ENCODE measurements around the gene DPP10.
"Not testable (repeated sequence)": the region's sequence is repeated elsewhere in the genome, so short reads cannot be mapped to it uniquely, and the experiment has no call there.

Gene DPP10

GRCh38 chr2:114515882-114516281, 73.4 kb downstream of the DPP10 start:
- no peaks in the 10 kb centered on the region for H3K9me3 ChIP-seq (ENCODE audit: control insufficient read depth, low read length)
- no peak for DNase-seq (ENCODE audit: low read depth)
- no peak overlapping the region for H3K9ac ChIP-seq (ENCODE audit: low read length)
- H3K4me1 ChIP-seq (ENCODE audit: control insufficient read depth, insufficient read depth, low read length): no peaks in the 10 kb centered on the region
- no peak overlapping the region for H3K4me3 ChIP-seq (ENCODE audit: low read length)
- no peaks in the 10 kb centered on the region for H3K36me3 ChIP-seq (ENCODE audit: control insufficient read depth, insufficient read depth, low read length, severe bottlenecking)
- no peaks in the 10 kb centered on the region for H3K27me3 ChIP-seq (replicated peaks; ENCODE audit: control insufficient read depth, insufficient read depth, low read length)

GRCh38 chr2:114517580-114517979, 75.1 kb downstream of the DPP10 start:
- Histone ChIP-seq H3K4me1 (ENCODE audit: control insufficient read depth, insufficient read depth, low read length) (no peaks in the 10 kb centered on the region), H3K27me3 (replicated peaks; ENCODE audit: control insufficient read depth, insufficient read depth, low read length) (no peaks in the 10 kb centered on the region)
- DNase-seq (ENCODE audit: low read depth): no peak

GRCh38 chr2:114518738-114519137, 76.3 kb downstream of the DPP10 start:
- no peak for DNase-seq (ENCODE audit: low read depth)
- Histone ChIP-seq H3K4me1 (ENCODE audit: control insufficient read depth, insufficient read depth, low read length) (no peaks in the 10 kb centered on the region), H3K9me3 (ENCODE audit: control insufficient read depth, low read length) (no peaks in the 10 kb centered on the region), H3K36me3 (ENCODE audit: control insufficient read depth, insufficient read depth, low read length, severe bottlenecking) (no peaks in the 10 kb centered on the region), H3K9ac (ENCODE audit: low read length) (no peak overlapping the region), H3K27me3 (replicated peaks; ENCODE audit: control insufficient read depth, insufficient read depth, low read length) (no peaks in the 10 kb centered on the region), H3K4me3 (ENCODE audit: low read length) (no peak overlapping the region)

More at GRCh38 chr2:114517580-114517979, 75.1 kb downstream of the DPP10 start:
- H3K4me3 ChIP-seq (ENCODE audit: low read length): no peak overlapping the region
- no peaks in the 10 kb centered on the region for H3K36me3 ChIP-seq (ENCODE audit: control insufficient read depth, insufficient read depth, low read length, severe bottlenecking)
- no peaks in the 10 kb centered on the region for H3K9me3 ChIP-seq (ENCODE audit: control insufficient read depth, low read length)
- H3K9ac ChIP-seq (ENCODE audit: low read length): no peak overlapping the region

DNA sequence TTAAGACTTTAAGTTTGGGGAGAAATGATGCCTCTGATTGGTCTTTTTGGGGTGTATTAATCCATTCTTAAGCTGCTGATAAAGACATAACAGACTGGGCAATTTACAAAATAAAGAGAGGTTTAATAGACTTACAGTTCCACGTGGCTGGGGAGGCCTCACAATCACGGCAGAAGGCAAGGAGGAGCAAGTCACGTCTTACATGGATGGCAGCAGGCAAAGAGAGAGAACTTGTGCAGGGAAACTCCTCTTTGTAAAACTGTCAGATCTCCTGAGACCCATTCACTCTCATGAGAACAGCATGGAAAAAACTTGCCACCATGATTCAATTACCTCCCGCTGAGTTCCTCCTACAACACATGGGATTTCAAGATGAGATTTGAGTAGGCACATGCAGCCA, 80.2 kb downstream of the DPP10 start:
- not testable (repeated sequence) for H3K27me3 ChIP-seq (replicated peaks; ENCODE audit: control insufficient read depth, insufficient read depth, low read length); H3K36me3 ChIP-seq (ENCODE audit: control insufficient read depth, insufficient read depth, low read length, severe bottlenecking); H3K9ac ChIP-seq (ENCODE audit: low read length); H3K4me1 ChIP-seq (ENCODE audit: control insufficient read depth, insufficient read depth, low read length); DNase-seq (ENCODE audit: low read depth); H3K4me3 ChIP-seq (ENCODE audit: low read length); H3K9me3 ChIP-seq (ENCODE audit: control insufficient read depth, low read length)

DNA sequence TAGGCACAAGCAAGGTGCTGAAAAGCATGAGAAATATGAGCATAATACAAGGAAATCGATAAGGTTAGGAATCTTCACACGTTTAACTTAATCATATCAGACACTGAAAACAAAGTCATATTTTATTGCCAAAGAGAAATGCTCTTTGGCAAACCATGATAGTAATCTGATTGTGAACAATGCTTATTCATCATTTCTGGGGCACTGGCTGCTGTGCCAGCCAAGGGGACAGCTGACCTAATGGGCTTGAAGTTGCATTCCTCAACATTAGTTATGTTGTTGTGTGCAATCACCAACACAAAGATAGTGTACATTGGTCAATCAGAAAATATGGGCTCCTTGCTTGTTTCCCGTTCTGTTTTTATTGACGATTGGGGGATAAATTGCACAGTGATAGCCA, 83.5 kb downstream of the DPP10 start:
- no peaks in the 10 kb centered on the region for H3K27me3 ChIP-seq (replicated peaks; ENCODE audit: control insufficient read depth, insufficient read depth, low read length)
- no peak overlapping the region for H3K9ac ChIP-seq (ENCODE audit: low read length)
- H3K4me3 ChIP-seq (ENCODE audit: low read length): no peak overlapping the region
- H3K9me3 ChIP-seq (ENCODE audit: control insufficient read depth, low read length): no peaks in the 10 kb centered on the region
- no peaks in the 10 kb centered on the region for H3K4me1 ChIP-seq (ENCODE audit: control insufficient read depth, insufficient read depth, low read length)
- no peaks in the 10 kb centered on the region for H3K36me3 ChIP-seq (ENCODE audit: control insufficient read depth, insufficient read depth, low read length, severe bottlenecking)
- no peak for DNase-seq (ENCODE audit: low read depth)

- Histone ChIP-seq H3K9ac (ENCODE audit: low read length) (no peak overlapping the region), H3K4me3 (ENCODE audit: low read length) (no peak overlapping the region), H3K9me3 (ENCODE audit: control insufficient read depth, low read length) (no peaks in the 10 kb centered on the region), H3K4me1 (ENCODE audit: control insufficient read depth, insufficient read depth, low read length) (no peaks in the 10 kb centered on the region), H3K27me3 (replicated peaks; ENCODE audit: control insufficient read depth, insufficient read depth, low read length) (no peaks in the 10 kb centered on the region), H3K36me3 (ENCODE audit: control insufficient read depth, insufficient read depth, low read length, severe bottlenecking) (no peaks in the 10 kb centered on the region)
- no peak for DNase-seq (ENCODE audit: low read depth)
Measured at GRCh38 chr2:114526841-114527240, 84.4 kb downstream of the DPP10 start.

- Histone ChIP-seq H3K4me3 (ENCODE audit: low read length) (no peak overlapping the region), H3K36me3 (ENCODE audit: control insufficient read depth, insufficient read depth, low read length, severe bottlenecking) (no peaks in the 10 kb centered on the region), H3K27me3 (replicated peaks; ENCODE audit: control insufficient read depth, insufficient read depth, low read length) (no peaks in the 10 kb centered on the region), H3K9me3 (ENCODE audit: control insufficient read depth, low read length) (no peaks in the 10 kb centered on the region), H3K9ac (ENCODE audit: low read length) (no peak overlapping the region), H3K4me1 (ENCODE audit: control insufficient read depth, insufficient read depth, low read length) (no peaks in the 10 kb centered on the region)
- DNase-seq (ENCODE audit: low read depth): no peak
Measured at GRCh38 chr2:114527330-114527983, 85.0 kb downstream of the DPP10 start.

GRCh38 chr2:114534116-114535084, 92.0 kb downstream of the DPP10 start:
- Histone ChIP-seq H3K9me3 (ENCODE audit: control insufficient read depth, low read length) (no peaks in the 10 kb centered on the region), H3K27me3 (replicated peaks; ENCODE audit: control insufficient read depth, insufficient read depth, low read length) (peaks cover 4% of the 10 kb centered on the region), H3K4me3 (ENCODE audit: low read length) (no peak overlapping the region), H3K36me3 (ENCODE audit: control insufficient read depth, insufficient read depth, low read length, severe bottlenecking) (no peaks in the 10 kb centered on the region), H3K9ac (ENCODE audit: low read length) (no peak overlapping the region), H3K4me1 (ENCODE audit: control insufficient read depth, insufficient read depth, low read length) (peaks cover 12% of the 10 kb centered on the region)
- no peak for DNase-seq (ENCODE audit: low read depth)

DNA sequence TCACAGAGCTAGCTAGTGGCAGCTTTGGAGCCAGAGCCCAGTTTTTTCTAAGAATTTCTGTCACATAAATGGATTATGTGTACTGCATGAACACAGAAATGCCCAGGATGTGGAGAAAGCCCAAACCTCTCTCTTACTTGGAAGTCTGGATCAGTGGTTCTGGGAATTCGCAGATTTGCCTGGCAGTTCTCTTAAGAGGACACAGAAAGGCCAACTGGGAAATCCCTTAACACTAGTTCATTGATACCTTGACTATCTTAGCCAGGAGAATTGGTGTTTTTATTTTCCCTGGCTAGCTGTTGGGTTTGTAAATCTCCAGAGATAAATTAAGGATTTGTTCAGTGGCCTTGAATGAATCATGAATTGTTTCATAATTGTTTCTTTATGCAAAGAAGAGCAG, 95.3 kb downstream of the DPP10 start:
- no peak overlapping the region for H3K9ac ChIP-seq (ENCODE audit: low read length)
- H3K36me3 ChIP-seq (ENCODE audit: control insufficient read depth, insufficient read depth, low read length, severe bottlenecking): no peaks in the 10 kb centered on the region
- peaks cover 13% of the 10 kb centered on the region for H3K4me1 ChIP-seq (ENCODE audit: control insufficient read depth, insufficient read depth, low read length)
- peaks cover 4% of the 10 kb centered on the region for H3K27me3 ChIP-seq (replicated peaks; ENCODE audit: control insufficient read depth, insufficient read depth, low read length)
- H3K4me3 ChIP-seq (ENCODE audit: low read length): no peak overlapping the region
- DNase-seq (ENCODE audit: low read depth): no peak
- H3K9me3 ChIP-seq (ENCODE audit: control insufficient read depth, low read length): no peaks in the 10 kb centered on the region

- no peak overlapping the region for H3K9ac ChIP-seq (ENCODE audit: low read length)
- no peaks in the 10 kb centered on the region for H3K9me3 ChIP-seq (ENCODE audit: control insufficient read depth, low read length)
- peaks cover 6% of the 10 kb centered on the region for H3K4me1 ChIP-seq (ENCODE audit: control insufficient read depth, insufficient read depth, low read length)
- H3K27me3 ChIP-seq (replicated peaks; ENCODE audit: control insufficient read depth, insufficient read depth, low read length): no peaks in the 10 kb centered on the region
- peak overlapping the region; percentile 63 for H3K4me3 ChIP-seq (ENCODE audit: low read length)
- H3K36me3 ChIP-seq (ENCODE audit: control insufficient read depth, insufficient read depth, low read length, severe bottlenecking): no peaks in the 10 kb centered on the region
- DNase-seq (ENCODE audit: low read depth): no peak
Measured at GRCh38 chr2:114542695-114543094, 100.3 kb downstream of the DPP10 start.

DNA sequence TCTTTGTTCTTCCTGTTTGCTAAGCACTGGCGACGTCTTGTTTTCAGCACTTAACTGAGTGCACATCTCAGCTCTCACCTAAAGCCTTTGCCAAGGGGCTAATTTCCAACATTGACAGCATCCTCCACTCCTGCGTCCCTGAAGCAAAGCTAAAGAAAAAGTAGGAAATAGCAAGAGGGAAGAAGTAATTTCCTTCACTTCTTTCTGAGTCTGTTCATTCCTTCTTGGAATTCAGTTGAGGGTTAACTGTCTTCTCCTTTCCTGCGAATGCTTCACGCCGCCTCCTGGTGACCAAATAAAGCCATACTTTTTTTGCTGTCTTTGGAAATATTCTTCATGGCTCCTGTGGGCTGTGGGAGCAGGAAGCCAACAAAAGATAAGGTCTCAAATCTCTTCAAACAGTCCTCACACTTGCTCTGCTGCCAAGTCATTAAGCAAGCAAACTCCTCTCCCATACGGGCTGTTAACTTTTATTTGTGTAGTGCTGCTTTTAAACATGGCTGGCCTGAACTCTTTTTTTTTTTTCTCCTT, 100.9 kb downstream of the DPP10 start:
- H3K9me3 ChIP-seq (ENCODE audit: control insufficient read depth, low read length): no peaks in the 10 kb centered on the region
- no peak for DNase-seq (ENCODE audit: low read depth)

More for the DNA sequence above, 100.9 kb downstream of the DPP10 start:
- Histone ChIP-seq H3K4me1 (ENCODE audit: control insufficient read depth, insufficient read depth, low read length) (peaks cover 6% of the 10 kb centered on the region), H3K27me3 (replicated peaks; ENCODE audit: control insufficient read depth, insufficient read depth, low read length) (no peaks in the 10 kb centered on the region), H3K36me3 (ENCODE audit: control insufficient read depth, insufficient read depth, low read length, severe bottlenecking) (no peaks in the 10 kb centered on the region), H3K4me3 (ENCODE audit: low read length) (peak overlapping the region; percentile 63), H3K9ac (ENCODE audit: low read length) (peak overlapping the region; percentile 13)
